CD4-positive, alpha-beta T cell treated with Interleukin-12 subunit alpha and Interleukin-12 subunit beta, for 1 hour (primary cell): ENCODE data around the gene CCDC88C.
"Not testable (repeated sequence)": the region's sequence is repeated elsewhere in the genome, so short reads cannot be mapped to it uniquely, and the experiment has no call there.

Source experiments
- DNase-seq: peaks from one replicate; pipeline ENCODE4 v3.0.0-alpha.2; 2020

Gene CCDC88C

DNA sequence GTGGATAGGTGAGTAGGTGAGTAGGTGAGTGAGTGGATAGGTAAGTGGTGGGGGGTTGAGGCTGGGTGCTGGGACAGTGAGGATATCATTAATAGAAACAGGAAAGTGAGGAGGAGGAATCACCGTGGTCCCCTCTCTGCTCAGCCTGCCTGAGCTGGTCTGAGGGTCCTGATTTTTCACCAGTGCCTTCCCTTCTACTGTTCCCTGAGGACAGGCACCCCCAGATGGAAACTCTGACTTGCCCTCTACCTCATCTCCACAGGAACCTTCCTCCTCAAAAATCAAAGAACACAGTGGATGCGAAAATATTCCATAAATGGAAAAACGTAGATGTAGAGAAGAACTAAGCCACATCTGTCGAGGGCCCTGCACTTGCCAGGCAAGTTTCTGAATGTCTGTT, 175.0 kb downstream of the CCDC88C start:
- DNase-seq, result no peak

- peak; percentile 59 for DNase-seq
Observed at GRCh38 chr14:91241863-91242262, 175.8 kb downstream of the CCDC88C start.

DNA sequence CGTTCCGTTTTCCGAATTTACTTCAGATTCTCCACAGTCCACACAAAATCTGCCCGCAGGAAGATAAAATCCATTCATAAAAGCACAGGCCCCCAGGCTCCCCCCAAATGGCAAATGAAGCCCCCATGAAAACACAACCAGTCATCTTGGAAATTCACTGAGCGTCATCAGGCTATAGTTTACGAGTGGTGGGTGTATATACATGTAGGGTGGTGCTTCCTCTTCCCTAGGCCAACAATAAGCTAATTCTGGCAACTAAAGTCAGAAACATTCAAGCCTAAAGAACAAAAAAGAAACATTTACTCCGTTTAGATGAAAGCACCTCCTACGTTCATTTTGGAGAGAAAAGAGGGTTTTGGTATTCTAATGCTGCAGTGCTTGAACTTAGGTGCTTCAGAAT, 179.0 kb downstream of the CCDC88C start:
- no peak for DNase-seq

DNA sequence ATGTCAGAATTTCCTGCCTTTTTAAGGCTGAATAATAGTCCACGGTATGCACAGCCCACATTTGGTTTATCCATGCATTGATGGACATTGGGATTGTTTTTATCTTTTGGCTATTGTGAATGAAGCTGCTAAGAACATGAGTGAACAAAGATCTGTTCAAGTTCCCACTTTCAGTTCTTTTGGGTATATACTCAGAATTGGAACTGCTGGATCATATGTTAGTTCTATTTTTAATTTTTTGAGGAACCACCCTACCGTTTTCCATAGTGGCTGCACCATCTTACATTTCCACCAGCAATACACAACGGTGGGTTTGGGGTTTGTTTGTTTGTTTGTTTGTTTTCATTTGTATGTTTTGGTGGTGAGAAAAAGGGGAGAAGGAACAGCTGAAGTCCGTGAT, 179.5 kb downstream of the CCDC88C start:
- DNase-seq, result no peak

GRCh38 chr14:91237219-91237618, 180.4 kb downstream of the CCDC88C start:
- no peak for DNase-seq

GRCh38 chr14:91235841-91236240, 181.8 kb downstream of the CCDC88C start:
- DNase-seq, result no peak

DNA sequence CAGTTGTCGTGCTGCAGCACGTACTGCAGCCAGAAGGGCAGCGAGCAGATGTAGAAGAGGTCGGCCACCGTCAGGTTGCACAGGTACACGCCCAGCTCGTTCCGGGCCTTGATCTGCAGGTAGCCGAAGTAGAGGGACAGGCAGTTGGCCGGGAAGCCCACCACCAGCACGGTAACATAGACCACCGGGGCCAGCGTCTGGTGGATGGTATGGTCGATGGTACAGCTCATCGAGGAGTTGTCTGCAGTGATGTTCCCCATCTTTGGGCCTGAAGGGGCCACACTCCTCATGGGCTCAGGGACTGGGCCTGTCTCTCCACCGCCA, 182.9 kb downstream of the CCDC88C start:
- no peak for DNase-seq

DNA sequence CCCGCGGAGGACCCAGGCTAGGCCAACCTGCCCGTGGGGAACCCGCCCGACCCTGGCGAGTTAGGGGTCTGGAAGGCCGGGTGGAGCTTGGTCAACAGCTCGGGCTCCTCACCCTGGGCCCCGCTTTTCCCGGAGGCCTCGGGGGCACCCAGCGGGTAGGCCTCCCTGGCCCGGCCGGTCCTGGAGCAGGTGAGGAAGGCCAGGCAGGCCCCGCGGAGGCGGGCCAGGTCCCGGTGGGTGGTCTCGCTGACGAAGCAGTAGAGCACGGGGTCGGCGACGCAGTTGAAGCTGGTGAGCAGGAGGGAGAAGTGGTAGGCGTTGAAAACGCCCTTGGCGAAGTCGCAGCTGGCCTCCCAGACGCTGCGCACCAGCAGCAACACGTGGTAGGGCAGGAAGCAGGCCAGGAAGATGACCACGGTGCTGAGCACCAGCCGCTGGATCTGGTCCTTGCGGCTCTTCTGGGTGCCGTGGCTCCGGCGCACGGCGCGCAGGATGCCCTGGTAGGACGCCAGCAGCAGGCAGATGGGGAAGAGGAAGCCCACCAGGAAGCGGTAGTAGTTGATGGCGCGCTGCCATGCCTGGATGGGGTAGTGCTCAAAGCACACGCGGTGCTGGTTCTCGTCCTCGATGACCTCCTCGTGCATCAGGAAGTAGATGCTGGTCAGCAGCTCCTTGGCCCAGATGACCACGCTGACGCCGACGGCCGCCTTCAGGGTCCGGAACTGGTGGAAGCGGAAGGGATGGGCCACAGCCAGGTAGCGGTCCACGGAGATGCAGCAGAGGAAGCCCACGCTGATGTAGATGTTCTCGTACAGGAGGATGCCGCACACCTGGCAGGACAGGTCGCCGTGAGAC, 183.5 kb downstream of the CCDC88C start:
- DNase-seq, result no peak

GRCh38 chr14:91232603-91233002, 185.0 kb downstream of the CCDC88C start:
- no peak for DNase-seq

GRCh38 chr14:91232052-91232451, 185.6 kb downstream of the CCDC88C start:
- DNase-seq, result no peak

- DNase-seq, result no peak
Observed at GRCh38 chr14:91231446-91231845, 186.2 kb downstream of the CCDC88C start.

- DNase-seq, result no peak
Observed at GRCh38 chr14:91230397-91231035, 187.1 kb downstream of the CCDC88C start.

DNA sequence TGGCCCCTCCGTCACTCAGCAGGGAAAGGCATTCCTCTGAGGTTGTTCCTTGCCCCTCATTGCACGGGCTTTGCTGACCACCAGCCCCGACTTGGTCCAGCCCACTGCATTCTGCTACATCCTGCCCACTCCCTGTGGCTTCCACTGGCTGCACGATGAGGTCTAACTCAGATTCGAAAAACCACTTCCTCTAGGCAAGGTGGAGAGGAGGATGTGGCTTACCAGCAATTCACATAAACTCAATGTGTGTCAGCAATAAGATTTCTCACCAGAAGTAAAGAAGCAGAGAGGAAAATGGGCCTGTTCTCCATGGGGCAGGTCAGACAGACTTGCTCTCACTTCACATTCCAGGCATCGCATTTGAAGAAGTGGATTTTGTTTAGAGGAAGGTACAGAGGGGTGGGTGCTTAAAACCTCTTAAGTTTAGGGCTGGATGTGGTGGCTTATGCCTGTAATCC, 187.8 kb downstream of the CCDC88C start:
- DNase-seq, result peak; percentile 80

GRCh38 chr14:91229005-91229382, 188.6 kb downstream of the CCDC88C start:
- DNase-seq, result no peak

GRCh38 chr14:91228112-91229004, 189.3 kb downstream of the CCDC88C start:
- DNase-seq, result peak; percentile 83

DNA sequence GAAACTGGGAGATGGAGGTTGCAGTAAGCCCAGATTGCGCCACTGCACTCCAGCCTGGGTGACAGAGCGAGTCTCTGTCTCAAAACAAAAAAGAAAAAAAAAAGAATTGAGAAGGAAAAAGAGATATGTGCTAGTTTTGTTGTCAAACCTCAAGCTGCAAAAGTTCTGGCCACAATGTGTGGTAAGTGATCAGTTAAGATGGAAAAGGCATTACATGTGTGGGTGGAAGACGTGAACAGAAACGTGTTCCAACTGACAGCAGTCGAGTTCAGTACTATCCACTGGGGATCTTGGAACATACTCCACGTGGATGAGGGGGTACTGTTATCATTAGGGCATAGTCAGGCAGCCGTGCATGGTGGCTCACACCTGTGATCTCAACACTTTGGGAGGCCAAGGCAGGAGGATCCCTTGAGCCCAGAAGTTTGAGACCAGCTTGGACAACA, 190.4 kb downstream of the CCDC88C start:
- peak; percentile 46 for DNase-seq

DNA sequence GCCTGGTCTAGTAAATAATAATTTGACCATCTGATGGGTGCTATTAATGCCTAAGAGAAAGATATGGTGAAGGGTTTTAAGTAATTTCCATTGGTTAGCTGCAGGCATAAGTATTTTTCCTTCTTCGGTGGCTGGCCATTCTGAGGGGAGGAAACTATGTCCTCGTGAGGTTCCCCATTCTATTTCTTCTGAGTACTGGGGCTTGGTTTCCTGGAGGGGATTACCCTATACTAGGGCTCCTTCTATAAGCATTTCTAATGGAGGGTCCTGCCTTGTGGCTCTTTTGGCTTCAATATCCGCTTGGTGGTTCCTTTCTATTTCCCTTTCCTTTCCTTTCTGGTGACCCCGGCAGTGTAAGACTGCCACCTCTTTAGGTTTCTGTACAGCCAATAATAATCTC, 191.3 kb downstream of the CCDC88C start:
- DNase-seq, result not testable (repeated sequence)

DNA sequence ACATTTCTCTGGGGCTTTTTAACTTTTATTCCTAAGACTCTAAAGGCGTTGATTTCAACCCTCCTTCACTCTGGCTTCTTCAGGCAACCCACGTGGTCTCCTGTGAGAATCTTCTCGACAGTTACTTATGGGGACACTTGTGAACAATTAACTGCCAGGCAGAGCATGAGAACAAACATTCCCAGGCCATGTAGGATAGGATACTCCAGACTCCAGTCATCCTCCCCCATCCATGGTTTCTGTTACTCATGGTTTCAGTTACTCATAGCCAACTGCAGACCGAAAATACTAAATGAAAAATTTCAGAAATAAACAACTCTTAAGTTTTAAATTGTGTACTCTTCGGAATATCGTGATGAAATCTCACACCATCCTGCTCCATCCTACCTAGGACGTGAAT, 192.6 kb downstream of the CCDC88C start:
- DNase-seq, result no peak

DNA sequence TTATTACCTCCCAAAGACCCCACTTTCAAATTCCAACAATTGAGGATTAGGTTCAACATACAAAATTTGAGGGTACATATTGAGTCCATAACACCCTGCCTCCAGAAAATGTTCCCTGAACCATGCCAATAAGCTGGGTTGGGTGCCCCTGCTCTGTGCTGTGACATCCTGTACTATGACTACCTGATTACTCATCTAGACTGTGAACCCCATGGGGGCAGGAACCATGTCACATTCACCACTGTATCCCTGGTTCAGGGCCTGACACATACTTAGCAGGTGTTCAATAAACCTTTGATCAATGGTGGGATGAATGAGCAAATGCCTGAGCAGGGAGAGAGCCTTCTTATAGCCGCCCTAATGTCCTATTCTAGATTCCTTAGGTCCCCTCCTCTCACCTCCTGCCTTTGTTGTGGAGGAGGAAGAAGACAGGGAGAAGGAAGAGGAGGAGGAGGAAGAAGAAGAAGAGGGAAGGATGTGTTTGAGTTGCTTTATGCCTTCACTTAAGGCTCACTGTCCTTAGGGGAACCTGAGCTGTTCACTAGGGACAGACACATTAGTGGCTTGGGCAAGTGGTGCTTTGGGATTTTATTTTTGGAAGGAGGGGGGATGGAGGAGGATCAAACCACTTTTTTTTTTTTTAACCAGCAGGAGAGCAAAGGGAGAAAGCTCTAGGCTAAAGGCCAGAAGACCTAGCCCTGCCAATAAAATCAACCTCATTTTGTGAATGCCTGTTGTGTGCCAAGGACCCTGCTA, 194.4 kb downstream of the CCDC88C start:
- DNase-seq, result no peak
